Tibial nerve (tissue), 3 donors: ENCODE measurements around the gene SERPINA4.

Experiments
- CTCF ChIP-seq, 5 experiments: fragments of 200-600 bp in 3 of 5; fragments of 450-650 bp in 2 of 5; sonication (generic) in 3 of 5; IDR thresholded peaks; one replicate each; pipeline ENCODE4 v1.5.1; 2016 to 2019; ENCODE audit warnings: antibody characterized with exemption in 5 of 5, mild to moderate bottlenecking in 3 of 5, moderate library complexity in 2 of 5
- POLR2A ChIP-seq, 2 donors: fragments of 450-650 bp; IDR thresholded peaks; one replicate each; pipeline ENCODE4 v1.6.1; 2017; ENCODE audit warnings: antibody characterized with exemption in 2 of 2, mild to moderate bottlenecking in 2 of 2, moderate library complexity in 2 of 2

- TF ChIP-seq POLR2A (IDR thresholded peaks at IDR 0.05) (no peak), CTCF (IDR thresholded peaks at IDR 0.05) (no peak)
Observed at GRCh38 chr14:94562022-94562421, 780 bp downstream of the SERPINA4 start.
